GM12872 (cell line): ENCODE results near the gene SRPX.

ENCODE experiments used
- CTCF ChIP-seq: IDR thresholded peaks from 3 replicates; pipeline ENCODE4 v1.5.1; 2011; ENCODE audit warnings: low read depth, mild to moderate bottlenecking, low read length, moderate library complexity; ENCODE audit not compliant: insufficient read depth

SRPX gene

GRCh38 chrX:38247051-38247450, 26.4 kb upstream of the SRPX start:
- TF ChIP-seq CTCF, result no peak

GRCh38 chrX:38240541-38240940, 19.9 kb upstream of the SRPX start:
- no peak for TF ChIP-seq CTCF

- no peak for TF ChIP-seq CTCF
Measured at GRCh38 chrX:38236901-38237615, 16.4 kb upstream of the SRPX start.

GRCh38 chrX:38233891-38234667, 13.4 kb upstream of the SRPX start:
- TF ChIP-seq CTCF, result no peak

- TF ChIP-seq CTCF, result no peak
Measured at GRCh38 chrX:38232079-38232686, 11.5 kb upstream of the SRPX start.

GRCh38 chrX:38225093-38225492, 4.4 kb upstream of the SRPX start:
- TF ChIP-seq CTCF, result no peak

- TF ChIP-seq CTCF, result no peak
Measured at GRCh38 chrX:38224160-38224559, 3.5 kb upstream of the SRPX start.
